Liver (tissue), 9 donors: Measurements from ENCODE around the gene PPM1J. TPM values are rescaled to one million over a fixed set of nuclear protein-coding genes. Genes with fewer than 3 reads are reported as not detected.

Experiments
- DNase-seq: peaks from one replicate; pipeline ENCODE4 v3.0.0-alpha.2; 2017; ENCODE audit warnings: low spot score
- H3K27ac ChIP-seq, 2 donors: one replicate each; pipeline ENCODE4 v1.7.0; 2013; ENCODE audit warnings: inconsistent platforms in 2 of 2, low read length in 2 of 2, control low read depth in 1 of 2, low read depth in 1 of 2, mild to moderate bottlenecking in 1 of 2
- H3K27me3 ChIP-seq, 4 donors: one replicate each; pipeline versions ENCODE4 v1.6.1 to v1.7.0; 2013; ENCODE audit warnings: low read length in 3 of 4, inconsistent platforms in 1 of 4, mild to moderate bottlenecking in 1 of 4, moderate library complexity in 1 of 4; ENCODE audit not compliant: control insufficient read depth in 4 of 4, insufficient read depth in 4 of 4
- H3K36me3 ChIP-seq, 4 donors: one replicate each; pipeline versions ENCODE4 v1.6.1 to v1.7.0; 2013; ENCODE audit warnings: low read length in 3 of 4, mild to moderate bottlenecking in 3 of 4, low read depth in 1 of 4, moderate library complexity in 1 of 4; ENCODE audit not compliant: control insufficient read depth in 4 of 4, insufficient read depth in 3 of 4
- H3K4me1 ChIP-seq, 4 donors: one replicate each; pipeline versions ENCODE4 v1.6.1 to v1.7.0; 2013; ENCODE audit warnings: low read length in 3 of 4, mild to moderate bottlenecking in 3 of 4, moderate library complexity in 1 of 4; ENCODE audit not compliant: control insufficient read depth in 4 of 4, insufficient read depth in 4 of 4
- H3K4me3 ChIP-seq, 3 donors: one replicate each; pipeline versions ENCODE4 v1.6.1 to v1.7.0; 2013; ENCODE audit warnings: low read length in 3 of 3, control low read depth in 1 of 3, low read depth in 1 of 3, mild to moderate bottlenecking in 1 of 3
- H3K9ac ChIP-seq, 2 donors: one replicate each; pipeline ENCODE4 v1.7.0; 2013; ENCODE audit warnings: low read length in 2 of 2, mild to moderate bottlenecking in 2 of 2, moderate library complexity in 2 of 2, control low read depth in 1 of 2, low read depth in 1 of 2
- H3K9me3 ChIP-seq, 4 donors: one replicate each; pipeline versions ENCODE4 v1.6.1 to v1.7.0; 2013; ENCODE audit warnings: low read length in 3 of 4; ENCODE audit not compliant: control insufficient read depth in 4 of 4
- EGR1 ChIP-seq, 2 donors: IDR thresholded peaks; 2 replicates each; pipeline ENCODE4 v1.6.1; 2016 to 2018; ENCODE audit warnings: antibody characterized with exemption in 2 of 2, low read depth in 2 of 2
- FOXA1 ChIP-seq: IDR thresholded peaks from 2 replicates; pipeline ENCODE4 v1.6.1; 2016; ENCODE audit warnings: antibody characterized with exemption
- HNF4A ChIP-seq, 2 donors: conservative IDR thresholded peaks; 2 replicates each; pipeline ENCODE4 v1.6.1; 2016; ENCODE audit warnings: antibody characterized with exemption in 2 of 2, mild to moderate bottlenecking in 2 of 2
- HNF4G ChIP-seq: IDR thresholded peaks from 2 replicates; pipeline ENCODE4 v1.6.1; 2016; ENCODE audit warnings: antibody characterized with exemption
- JUND ChIP-seq, 2 donors: IDR thresholded peaks; 2 replicates each; pipeline ENCODE4 v1.6.1; 2016; ENCODE audit warnings: antibody characterized with exemption in 2 of 2
- RXRA ChIP-seq, 2 donors: IDR thresholded peaks; 2 replicates each; pipeline ENCODE4 v1.6.1; 2017 to 2018; ENCODE audit warnings: antibody characterized with exemption in 2 of 2, mild to moderate bottlenecking in 1 of 2
- SP1 ChIP-seq: IDR thresholded peaks from 2 replicates; pipeline ENCODE4 v1.6.1; 2018; ENCODE audit warnings: antibody characterized with exemption, mild to moderate bottlenecking
- TAF1 ChIP-seq: conservative IDR thresholded peaks from 2 replicates; pipeline ENCODE4 v1.6.1; 2016; ENCODE audit warnings: antibody characterized with exemption, mild to moderate bottlenecking
- YY1 ChIP-seq: IDR thresholded peaks from 2 replicates; pipeline ENCODE4 v1.6.1; 2016; ENCODE audit warnings: antibody characterized with exemption, mild to moderate bottlenecking
- WGBS: extraction: QIAGEN DNeasy Blood & Tissue Kit; methylation state at CpG from one replicate; pipeline ENCODE4 v1.1.7; 2013; 5-methylcytosine and 5-hydroxymethylcytosine counted together
- polyA plus RNA-seq, 2 donors: library from polyadenylated mRNA; stranded (reverse) in 1 of 2; unstranded in 1 of 2; fragments of 200-250 nt in 1 of 2; fragments of >200 nt in 1 of 2; fragmentation: Nextera tagmentation in 1 of 2; extraction: Ambion mirVana in 1 of 2; gene quantifications; one replicate each; pipeline versions ENCODE4 v1.2.1 to v1.2.3, GENCODE V29; 2013 to 2015
- total RNA-seq, 2 donors: library from RNA; depleted of rRNA; stranded (reverse); fragments of >200 nt; gene quantifications; one replicate each; pipeline ENCODE4 v1.2.3, GENCODE V29; 2014
- TF ChIP-seq, protein P1 (sequence below): IDR thresholded peaks from 2 replicates; pipeline ENCODE4 v1.6.1; 2016; ENCODE audit warnings: antibody characterized with exemption
- TF ChIP-seq, protein P2 (sequence below): IDR thresholded peaks from 2 replicates; pipeline ENCODE4 v1.6.1; 2016; ENCODE audit warnings: antibody characterized with exemption, mild to moderate bottlenecking
- TF ChIP-seq, protein P3 (sequence below): fragments of 150-350 bp; IDR thresholded peaks from 2 replicates; pipeline ENCODE4 v1.5.1; 2017; ENCODE audit warnings: improper control_type of control experiment, low read depth, low read length; ENCODE audit not compliant: missing input control
- donor health status: healthy.
- donor health status: healthy.
- donor health status: healthy.
- donor health status: healthy.
- donor health status: healthy.

Gene PPM1J
- total and polyA plus RNA-seq, 4 donors: 0.08 to 0.17 TPM; not detected in 2

DNA sequence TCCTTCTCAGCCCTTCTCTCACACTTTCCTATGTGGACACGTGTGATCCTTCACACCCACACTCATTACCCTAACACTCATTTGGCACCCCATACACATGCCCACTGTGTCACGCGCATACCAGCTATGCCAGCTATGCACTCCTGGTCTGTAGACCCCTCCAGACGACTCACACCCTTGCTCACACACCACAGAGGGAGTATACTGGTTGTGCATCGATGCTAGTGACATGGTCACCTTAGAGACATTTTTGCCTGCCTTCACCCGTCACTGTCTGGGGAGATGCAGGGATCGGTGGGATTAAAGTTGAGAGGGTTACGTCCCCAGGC lies 8.3 kb upstream of the PPM1J start:
- H3K27ac ChIP-seq: no peak overlapping the region
- no peak for TF ChIP-seq FOXA1
- TF ChIP-seq, protein P1, sequence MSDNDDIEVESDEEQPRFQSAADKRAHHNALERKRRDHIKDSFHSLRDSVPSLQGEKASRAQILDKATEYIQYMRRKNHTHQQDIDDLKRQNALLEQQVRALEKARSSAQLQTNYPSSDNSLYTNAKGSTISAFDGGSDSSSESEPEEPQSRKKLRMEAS: no peak
- TF ChIP-seq RXRA (IDR thresholded peaks at IDR 0.05): no peak
- no peak for TF ChIP-seq YY1
- TF ChIP-seq SP1: no peak
- no peak for TF ChIP-seq JUND (IDR thresholded peaks at IDR 0.05)
- peaks cover 0 to 3% (median 0%) of the 10 kb centered on the region in 4 donors for H3K27me3 ChIP-seq
- WGBS: 84% methylated on average over 8 of the region's 8 CpGs
- DNase-seq: no peak
- H3K9ac ChIP-seq: no peak overlapping the region
- H3K36me3 ChIP-seq: no peaks in the 10 kb centered on the region
- no peaks in the 10 kb centered on the region for H3K9me3 ChIP-seq
- H3K4me3 ChIP-seq: no peak overlapping the region
- H3K4me1 ChIP-seq: peaks cover 0 to 7% (median 2%) of the 10 kb centered on the region in 4 donors

DNA sequence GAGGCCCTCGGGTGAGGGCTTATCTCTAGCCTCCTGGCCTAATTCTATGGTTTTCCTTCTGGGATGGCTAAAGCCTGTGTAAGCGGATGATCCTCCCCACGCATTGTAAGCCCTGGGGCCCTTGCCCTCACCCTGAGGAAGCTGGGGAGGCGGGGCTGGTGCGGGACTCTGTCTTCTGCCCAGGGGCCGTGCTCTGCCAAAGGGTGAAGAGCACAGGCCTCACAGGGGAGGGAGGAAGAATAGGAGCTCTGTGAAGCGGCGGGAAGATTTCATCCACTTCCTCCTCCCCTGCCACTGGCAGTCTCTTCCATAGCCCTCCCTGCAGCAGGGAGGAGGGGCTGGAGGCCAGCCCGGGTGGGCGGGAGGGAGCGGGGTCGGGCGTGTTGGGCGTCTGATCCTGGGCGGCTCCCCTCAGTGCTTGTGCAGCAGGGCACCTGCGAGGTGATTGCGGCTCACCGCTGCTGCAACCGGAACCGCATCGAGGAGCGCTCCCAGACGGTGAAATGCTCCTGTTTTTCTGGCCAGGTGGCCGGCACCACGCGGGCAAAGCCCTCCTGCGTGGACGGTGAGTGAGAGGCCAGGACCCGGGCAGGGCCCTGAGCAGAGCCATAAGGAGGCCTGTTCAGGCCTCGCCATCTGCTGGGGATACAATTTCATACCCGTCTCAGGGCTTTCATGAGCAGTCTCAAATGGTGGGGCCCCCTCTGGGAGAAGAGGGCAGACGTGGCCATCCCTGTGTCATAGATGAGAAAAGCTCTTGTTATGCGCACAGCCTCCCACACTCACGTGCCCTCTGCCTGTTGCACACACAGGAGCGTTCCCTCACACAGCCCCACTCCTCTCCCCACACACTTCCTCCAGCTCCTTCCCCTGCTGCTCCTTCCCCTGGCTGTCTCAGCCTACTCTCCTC lies 7.7 kb upstream of the PPM1J start:
- H3K27me3 ChIP-seq: peaks cover 0 to 3% (median 0%) of the 10 kb centered on the region in 4 donors
- DNase-seq: no peak
- 43% methylated on average over 35 of the region's 35 CpGs for WGBS

More for the DNA sequence above, 7.7 kb upstream of the PPM1J start:
- H3K27ac ChIP-seq: no peak overlapping the region
- no peaks in the 10 kb centered on the region for H3K9me3 ChIP-seq
- H3K4me3 ChIP-seq: no peak overlapping the region
- no peaks in the 10 kb centered on the region for H3K36me3 ChIP-seq
- TF ChIP-seq EGR1 (IDR thresholded peaks at IDR 0.05; ENCODE audit: low read depth in 2 of 2): no peak
- TF ChIP-seq HNF4A (conservative IDR thresholded peaks at IDR 0.05): no peak
- TF ChIP-seq JUND (IDR thresholded peaks at IDR 0.05): no peak
- no peak for TF ChIP-seq YY1
- TF ChIP-seq, protein P1: no peak
- TF ChIP-seq, protein P2, sequence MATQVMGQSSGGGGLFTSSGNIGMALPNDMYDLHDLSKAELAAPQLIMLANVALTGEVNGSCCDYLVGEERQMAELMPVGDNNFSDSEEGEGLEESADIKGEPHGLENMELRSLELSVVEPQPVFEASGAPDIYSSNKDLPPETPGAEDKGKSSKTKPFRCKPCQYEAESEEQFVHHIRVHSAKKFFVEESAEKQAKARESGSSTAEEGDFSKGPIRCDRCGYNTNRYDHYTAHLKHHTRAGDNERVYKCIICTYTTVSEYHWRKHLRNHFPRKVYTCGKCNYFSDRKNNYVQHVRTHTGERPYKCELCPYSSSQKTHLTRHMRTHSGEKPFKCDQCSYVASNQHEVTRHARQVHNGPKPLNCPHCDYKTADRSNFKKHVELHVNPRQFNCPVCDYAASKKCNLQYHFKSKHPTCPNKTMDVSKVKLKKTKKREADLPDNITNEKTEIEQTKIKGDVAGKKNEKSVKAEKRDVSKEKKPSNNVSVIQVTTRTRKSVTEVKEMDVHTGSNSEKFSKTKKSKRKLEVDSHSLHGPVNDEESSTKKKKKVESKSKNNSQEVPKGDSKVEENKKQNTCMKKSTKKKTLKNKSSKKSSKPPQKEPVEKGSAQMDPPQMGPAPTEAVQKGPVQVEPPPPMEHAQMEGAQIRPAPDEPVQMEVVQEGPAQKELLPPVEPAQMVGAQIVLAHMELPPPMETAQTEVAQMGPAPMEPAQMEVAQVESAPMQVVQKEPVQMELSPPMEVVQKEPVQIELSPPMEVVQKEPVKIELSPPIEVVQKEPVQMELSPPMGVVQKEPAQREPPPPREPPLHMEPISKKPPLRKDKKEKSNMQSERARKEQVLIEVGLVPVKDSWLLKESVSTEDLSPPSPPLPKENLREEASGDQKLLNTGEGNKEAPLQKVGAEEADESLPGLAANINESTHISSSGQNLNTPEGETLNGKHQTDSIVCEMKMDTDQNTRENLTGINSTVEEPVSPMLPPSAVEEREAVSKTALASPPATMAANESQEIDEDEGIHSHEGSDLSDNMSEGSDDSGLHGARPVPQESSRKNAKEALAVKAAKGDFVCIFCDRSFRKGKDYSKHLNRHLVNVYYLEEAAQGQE: no peak
- TF ChIP-seq HNF4G: no peak
- TF ChIP-seq, protein P3, sequence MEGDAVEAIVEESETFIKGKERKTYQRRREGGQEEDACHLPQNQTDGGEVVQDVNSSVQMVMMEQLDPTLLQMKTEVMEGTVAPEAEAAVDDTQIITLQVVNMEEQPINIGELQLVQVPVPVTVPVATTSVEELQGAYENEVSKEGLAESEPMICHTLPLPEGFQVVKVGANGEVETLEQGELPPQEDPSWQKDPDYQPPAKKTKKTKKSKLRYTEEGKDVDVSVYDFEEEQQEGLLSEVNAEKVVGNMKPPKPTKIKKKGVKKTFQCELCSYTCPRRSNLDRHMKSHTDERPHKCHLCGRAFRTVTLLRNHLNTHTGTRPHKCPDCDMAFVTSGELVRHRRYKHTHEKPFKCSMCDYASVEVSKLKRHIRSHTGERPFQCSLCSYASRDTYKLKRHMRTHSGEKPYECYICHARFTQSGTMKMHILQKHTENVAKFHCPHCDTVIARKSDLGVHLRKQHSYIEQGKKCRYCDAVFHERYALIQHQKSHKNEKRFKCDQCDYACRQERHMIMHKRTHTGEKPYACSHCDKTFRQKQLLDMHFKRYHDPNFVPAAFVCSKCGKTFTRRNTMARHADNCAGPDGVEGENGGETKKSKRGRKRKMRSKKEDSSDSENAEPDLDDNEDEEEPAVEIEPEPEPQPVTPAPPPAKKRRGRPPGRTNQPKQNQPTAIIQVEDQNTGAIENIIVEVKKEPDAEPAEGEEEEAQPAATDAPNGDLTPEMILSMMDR: no peak
- TF ChIP-seq TAF1: no peak
- peaks cover 0 to 8% (median 2%) of the 10 kb centered on the region in 4 donors for H3K4me1 ChIP-seq
- no peak overlapping the region for H3K9ac ChIP-seq
